Astrocyte of the spinal cord (primary cell): Measurements from ENCODE around the gene TXNDC11.

Experiments used
- DNase-seq: peaks from one replicate; pipeline ENCODE4 v3.0.0; 2011; ENCODE audit warnings: low read depth, low spot score
- H3K4me3 ChIP-seq: 2 replicates; pipeline ENCODE4 v1.5.1; 2011; ENCODE audit warnings: low read depth, mild to moderate bottlenecking, low read length, moderate library complexity
- in situ Hi-C: cut with HindIII; loops from 2 replicates; pipeline ENCODE4 v1.10.0; 2017; ENCODE audit warnings: low sequenced_read_pairs
- TF ChIP-seq, protein P1 (sequence below): IDR thresholded peaks from 2 replicates; pipeline ENCODE4 v1.5.1; 2012; ENCODE audit warnings: low read depth, mild to moderate bottlenecking, low read length, inconsistent platforms

The TXNDC11 gene

GRCh38 chr16:11681556-11681955 is 61.1 kb downstream of the TXNDC11 start:
- H3K4me3 ChIP-seq = no peak overlapping the region
- in situ Hi-C loops = no loop called here
- DNase-seq = no peak
- TF ChIP-seq, protein P1, sequence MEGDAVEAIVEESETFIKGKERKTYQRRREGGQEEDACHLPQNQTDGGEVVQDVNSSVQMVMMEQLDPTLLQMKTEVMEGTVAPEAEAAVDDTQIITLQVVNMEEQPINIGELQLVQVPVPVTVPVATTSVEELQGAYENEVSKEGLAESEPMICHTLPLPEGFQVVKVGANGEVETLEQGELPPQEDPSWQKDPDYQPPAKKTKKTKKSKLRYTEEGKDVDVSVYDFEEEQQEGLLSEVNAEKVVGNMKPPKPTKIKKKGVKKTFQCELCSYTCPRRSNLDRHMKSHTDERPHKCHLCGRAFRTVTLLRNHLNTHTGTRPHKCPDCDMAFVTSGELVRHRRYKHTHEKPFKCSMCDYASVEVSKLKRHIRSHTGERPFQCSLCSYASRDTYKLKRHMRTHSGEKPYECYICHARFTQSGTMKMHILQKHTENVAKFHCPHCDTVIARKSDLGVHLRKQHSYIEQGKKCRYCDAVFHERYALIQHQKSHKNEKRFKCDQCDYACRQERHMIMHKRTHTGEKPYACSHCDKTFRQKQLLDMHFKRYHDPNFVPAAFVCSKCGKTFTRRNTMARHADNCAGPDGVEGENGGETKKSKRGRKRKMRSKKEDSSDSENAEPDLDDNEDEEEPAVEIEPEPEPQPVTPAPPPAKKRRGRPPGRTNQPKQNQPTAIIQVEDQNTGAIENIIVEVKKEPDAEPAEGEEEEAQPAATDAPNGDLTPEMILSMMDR = no peak

DNA sequence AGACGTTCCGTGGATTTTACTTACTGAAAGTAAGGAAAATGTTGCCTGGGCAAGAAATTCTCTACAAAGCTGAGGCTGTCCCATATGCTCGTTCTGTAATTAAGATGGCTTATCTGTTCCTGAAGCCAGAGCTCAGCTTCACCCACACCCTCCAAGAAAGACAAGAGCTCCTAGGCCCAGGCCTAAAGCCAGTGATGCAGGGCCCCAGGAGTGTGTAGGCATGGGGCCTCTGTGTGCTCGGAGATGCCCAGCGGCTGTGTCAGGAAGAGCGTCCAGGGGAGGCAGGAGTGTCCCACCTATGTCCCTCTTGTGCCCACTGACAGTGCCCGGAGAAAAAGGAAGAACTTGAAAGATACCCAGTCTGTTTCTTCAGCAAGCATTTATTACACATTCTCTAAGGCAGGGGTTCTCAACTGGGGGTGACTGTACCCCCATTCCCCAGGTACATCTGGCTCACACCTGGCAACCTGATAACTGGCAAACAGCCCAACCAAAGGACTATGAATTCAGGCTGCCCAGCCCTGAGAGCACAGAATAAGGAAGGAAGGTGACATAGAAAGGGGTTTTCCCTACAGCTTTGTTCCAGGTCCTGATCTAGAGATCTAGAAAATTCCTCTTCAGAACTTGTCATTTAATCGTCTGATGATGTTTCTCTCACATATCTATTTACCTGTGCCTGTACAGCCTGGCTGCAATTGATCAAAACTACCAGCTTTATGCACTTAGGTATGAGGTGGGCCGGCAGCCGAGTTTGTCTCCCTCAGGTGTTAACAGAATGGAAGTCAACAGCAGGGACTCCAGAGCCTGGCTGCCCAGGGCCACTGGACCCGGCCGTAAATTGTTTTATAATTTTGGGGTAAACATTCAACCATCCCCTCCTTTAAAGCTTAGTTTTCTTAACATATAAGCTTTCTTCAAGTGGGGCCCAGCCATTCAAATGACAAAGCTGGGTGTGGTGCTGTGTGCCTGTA is 62.4 kb downstream of the TXNDC11 start:
- no peak overlapping the region for H3K4me3 ChIP-seq
- in situ Hi-C loops = no loop called here
- no peak for DNase-seq
- TF ChIP-seq, protein P1 = no peak

DNA sequence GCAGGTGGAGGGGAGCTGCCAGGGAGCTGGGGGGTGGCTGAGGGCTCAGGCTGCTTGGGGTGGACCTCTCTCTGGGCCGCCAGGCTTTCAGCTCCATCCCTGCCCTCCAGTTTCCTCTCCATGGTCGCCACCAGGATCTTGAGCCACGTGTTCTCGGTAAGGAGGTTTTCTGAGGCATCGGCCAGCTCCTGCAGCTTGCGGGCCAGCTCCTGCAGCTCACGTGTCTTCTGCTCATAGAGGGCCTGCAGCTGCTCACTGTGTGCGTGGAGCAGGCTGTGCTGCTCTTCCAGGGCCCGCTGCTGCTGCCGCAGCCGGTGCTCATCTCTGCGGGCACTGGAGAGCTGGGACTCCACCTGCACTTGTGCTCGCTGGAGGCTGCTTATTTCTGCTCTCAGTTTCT is 63.4 kb downstream of the TXNDC11 start:
- no peak for DNase-seq
- TF ChIP-seq, protein P1 = no peak
- H3K4me3 ChIP-seq = no peak overlapping the region
- in situ Hi-C loops = no loop called here

DNA sequence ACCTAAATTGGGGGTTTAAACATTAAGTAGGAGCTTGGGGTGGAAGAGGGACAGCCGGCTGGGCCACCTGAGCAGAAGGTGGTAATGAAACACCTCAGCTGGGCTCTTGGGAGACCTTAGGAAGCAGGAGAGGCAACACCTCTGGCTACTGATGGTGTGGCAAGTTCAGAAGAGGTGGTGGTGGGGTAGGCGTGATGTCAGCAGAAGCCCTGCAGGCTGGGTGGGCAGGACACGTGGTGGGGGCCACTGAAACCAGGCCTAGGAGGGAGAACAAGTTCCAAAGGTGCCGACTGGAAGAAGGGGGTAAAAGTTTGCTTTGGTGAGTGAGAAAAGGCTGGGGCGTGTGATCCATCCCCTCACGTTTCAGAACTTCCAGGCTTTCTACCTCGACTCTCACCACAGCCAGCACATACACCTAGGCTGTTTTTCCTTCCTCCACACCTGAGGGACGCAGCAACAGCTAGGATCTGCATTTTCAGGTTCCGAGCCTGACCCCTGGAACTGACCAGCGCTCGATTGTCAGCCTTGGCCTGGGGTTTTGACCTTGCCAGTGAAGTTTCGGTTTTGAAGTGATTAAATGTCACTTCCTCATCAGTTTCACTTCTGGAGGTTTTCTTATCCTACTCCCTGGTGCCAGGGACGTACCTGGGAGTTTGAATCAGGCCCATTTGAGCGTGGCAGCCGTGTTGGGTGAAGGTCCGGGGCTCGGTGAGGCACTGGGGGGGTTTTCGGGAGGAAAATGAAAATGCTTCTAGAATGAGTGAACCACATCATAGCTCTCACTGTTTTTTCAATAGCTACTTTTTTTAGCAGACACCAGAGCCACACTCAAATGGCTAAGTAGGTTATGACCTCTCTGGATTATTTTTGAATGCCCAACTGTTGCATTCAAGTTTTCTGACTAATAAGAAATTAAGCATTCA is 64.4 kb downstream of the TXNDC11 start:
- H3K4me3 ChIP-seq = no peak overlapping the region
- no peak for DNase-seq
- TF ChIP-seq, protein P1 = no peak
- in situ Hi-C loops = no loop called here

DNA sequence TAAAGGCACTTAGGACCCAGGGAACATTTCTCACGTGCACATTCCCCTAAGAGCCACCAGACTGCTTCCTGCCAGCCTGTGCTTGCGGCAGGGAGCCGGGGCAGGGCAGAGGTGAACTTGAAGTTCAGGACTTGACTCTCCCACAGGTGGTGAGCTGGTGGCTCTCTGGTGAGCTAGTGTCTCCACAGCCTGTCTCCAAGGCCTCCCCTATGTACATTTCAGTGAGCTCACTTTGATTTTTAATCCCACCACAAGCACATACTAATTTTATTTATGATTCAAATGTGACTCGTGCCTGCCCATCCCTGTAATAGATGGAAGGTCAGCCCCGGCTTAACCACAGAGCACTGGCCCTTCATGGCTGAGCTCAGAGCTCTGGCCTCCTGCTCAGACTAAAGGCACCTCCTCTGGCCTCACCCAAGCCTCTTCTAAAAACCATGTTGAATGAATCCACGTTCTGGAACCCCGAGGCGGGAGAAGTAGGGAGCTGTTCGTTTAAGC is 65.2 kb downstream of the TXNDC11 start:
- TF ChIP-seq, protein P1 = no peak
- in situ Hi-C loops = no loop called here
- H3K4me3 ChIP-seq = no peak overlapping the region
- DNase-seq = no peak

- in situ Hi-C loops = no loop called here
- TF ChIP-seq, protein P1 = no peak
- DNase-seq = no peak
- H3K4me3 ChIP-seq = no peak overlapping the region
Measured at GRCh38 chr16:11676799-11677198, 65.9 kb downstream of the TXNDC11 start.
